Mesendoderm (in vitro differentiated cells): ENCODE results near the gene RBM3.

Experiments used
- DNase-seq: peaks from one replicate; pipeline ENCODE4 v3.0.0; 2013
- H2AK5ac ChIP-seq: 2 replicates; pipeline ENCODE4 v1.6.1; 2013; ENCODE audit warnings: low read length, inconsistent platforms
- H2BK120ac ChIP-seq: 2 replicates; pipeline ENCODE4 v1.6.1; 2013; ENCODE audit warnings: low read depth, mild to moderate bottlenecking, low read length, moderate library complexity, mixed read lengths
- H2BK15ac ChIP-seq: replicated peaks from 2 replicates; pipeline ENCODE4 v1.6.1; 2013; ENCODE audit warnings: low read depth, mild to moderate bottlenecking, moderate library complexity
- H2BK5ac ChIP-seq: 2 replicates; pipeline ENCODE4 v1.6.1; 2013; ENCODE audit warnings: low read length, inconsistent platforms
- H3K18ac ChIP-seq: 2 replicates; pipeline ENCODE4 v1.6.1; 2013; ENCODE audit warnings: mild to moderate bottlenecking, low read length, mixed read lengths
- H3K23ac ChIP-seq: one replicate; pipeline ENCODE4 v1.6.1; 2013; ENCODE audit warnings: low read length
- H3K27ac ChIP-seq: 2 replicates; pipeline ENCODE4 v1.5.1; 2013; ENCODE audit warnings: low read depth, mild to moderate bottlenecking, inconsistent platforms, low read length, moderate library complexity
- H3K27me3 ChIP-seq: 2 replicates; pipeline ENCODE4 v1.6.1; 2013; ENCODE audit warnings: low read length, control low read depth, mild to moderate bottlenecking, inconsistent platforms; ENCODE audit not compliant: insufficient read depth, poor library complexity
- H3K36me3 ChIP-seq: 2 replicates; pipeline ENCODE4 v1.6.1; 2013; ENCODE audit warnings: low read length, inconsistent platforms; ENCODE audit not compliant: control insufficient read depth, insufficient read depth
- H3K4ac ChIP-seq: one replicate; pipeline ENCODE4 v1.6.1; 2013; ENCODE audit warnings: low read depth, mild to moderate bottlenecking, low read length, moderate library complexity
- H3K4me1 ChIP-seq: 2 replicates; pipeline ENCODE4 v1.6.1; 2013; ENCODE audit warnings: low read depth, low read length, inconsistent platforms; ENCODE audit not compliant: control insufficient read depth
- H3K4me2 ChIP-seq: 2 replicates; pipeline ENCODE4 v1.6.1; 2013; ENCODE audit warnings: low read length
- H3K4me3 ChIP-seq: 2 replicates; pipeline ENCODE4 v1.5.1; 2013; ENCODE audit warnings: mild to moderate bottlenecking, low read length
- H3K56ac ChIP-seq: one replicate; pipeline ENCODE4 v1.6.1; 2013; ENCODE audit warnings: low read length
- H3K79me1 ChIP-seq: 2 replicates; pipeline ENCODE4 v1.6.1; 2013; ENCODE audit warnings: low read length, inconsistent platforms
- H3K79me2 ChIP-seq: 2 replicates; pipeline ENCODE4 v1.6.1; 2013; ENCODE audit warnings: mild to moderate bottlenecking, low read length; ENCODE audit not compliant: control insufficient read depth, insufficient read depth
- H3K9ac ChIP-seq: 2 replicates; pipeline ENCODE4 v1.6.1; 2013; ENCODE audit warnings: low read length, inconsistent platforms
- H4K5ac ChIP-seq: one replicate; pipeline ENCODE4 v1.6.1; 2013; ENCODE audit warnings: low read length
- H4K8ac ChIP-seq: one replicate; pipeline ENCODE4 v1.6.1; 2013; ENCODE audit warnings: low read depth, mild to moderate bottlenecking, control low read depth, low read length, moderate library complexity
- WGBS: extraction: QIAGEN DNeasy Blood & Tissue Kit; methylation state at CpG from one replicate; pipeline ENCODE4 v1.1.7; 2013; ENCODE audit warnings: low lambda C conversion rate, missing lambda C conversion rate; ENCODE audit not compliant: insufficient coverage; ENCODE audit errors: extremely low coverage; 5-methylcytosine and 5-hydroxymethylcytosine counted together

RBM3 gene

GRCh38 chrX:48579259-48579658, 5.0 kb downstream of the RBM3 start:
- Histone ChIP-seq H3K56ac (no peak overlapping the region), H3K23ac (no peak overlapping the region), H3K79me2 (peaks cover 18% of the 10 kb centered on the region), H3K36me3 (peaks cover 14% of the 10 kb centered on the region), H3K27ac (no peak overlapping the region), H2BK5ac (no peak overlapping the region), H3K4me1 (peaks cover 4% of the 10 kb centered on the region), H2BK120ac (no peak overlapping the region), H3K4ac (no peak overlapping the region), H4K8ac (no peak overlapping the region), H3K79me1 (peaks cover 2% of the 10 kb centered on the region), H2AK5ac (no peak overlapping the region), H3K27me3 (no peaks in the 10 kb centered on the region), H3K9ac (no peak overlapping the region), H3K4me3 (no peak overlapping the region), H4K5ac (no peak overlapping the region), H2BK15ac (no peak overlapping the region), H3K4me2 (no peak overlapping the region), H3K18ac (no peak overlapping the region)
- no peak for DNase-seq
- no CpG with 5 or more reads among the region's 3 CpGs for WGBS

GRCh38 chrX:48580662-48581061, 6.4 kb downstream of the RBM3 start:
- Histone ChIP-seq H3K27ac (no peak overlapping the region), H2BK15ac (no peak overlapping the region), H3K4ac (no peak overlapping the region), H3K79me2 (peaks cover 10% of the 10 kb centered on the region), H3K9ac (no peak overlapping the region), H2BK5ac (no peak overlapping the region), H3K4me3 (no peak overlapping the region), H2AK5ac (no peak overlapping the region), H3K79me1 (peaks cover 2% of the 10 kb centered on the region), H3K27me3 (no peaks in the 10 kb centered on the region), H4K5ac (no peak overlapping the region), H3K36me3 (peaks cover 12% of the 10 kb centered on the region), H3K56ac (no peak overlapping the region), H3K18ac (no peak overlapping the region), H3K23ac (no peak overlapping the region), H4K8ac (no peak overlapping the region), H2BK120ac (no peak overlapping the region), H3K4me1 (peaks cover 4% of the 10 kb centered on the region), H3K4me2 (no peak overlapping the region)
- no CpG with 5 or more reads among the region's 1 CpG for WGBS
- DNase-seq = peak; percentile 27

GRCh38 chrX:48584698-48585097, 10.4 kb downstream of the RBM3 start:
- H3K79me2 ChIP-seq = no peaks in the 10 kb centered on the region
- WGBS = no CpG with 5 or more reads among the region's 2 CpGs
- no peak overlapping the region for H2AK5ac ChIP-seq
- H3K56ac ChIP-seq = no peak overlapping the region
- no peak overlapping the region for H4K5ac ChIP-seq
- H3K18ac ChIP-seq = no peak overlapping the region
- H2BK120ac ChIP-seq = no peak overlapping the region
- H3K36me3 ChIP-seq = no peaks in the 10 kb centered on the region
- no peak overlapping the region for H3K4me2 ChIP-seq
- H3K4me3 ChIP-seq = no peak overlapping the region
- H3K27me3 ChIP-seq = no peaks in the 10 kb centered on the region
- no peaks in the 10 kb centered on the region for H3K79me1 ChIP-seq
- no peaks in the 10 kb centered on the region for H3K4me1 ChIP-seq
- DNase-seq = no peak
- no peak overlapping the region for H4K8ac ChIP-seq
- no peak overlapping the region for H3K23ac ChIP-seq
- H2BK15ac ChIP-seq = no peak overlapping the region
- no peak overlapping the region for H3K9ac ChIP-seq
- no peak overlapping the region for H2BK5ac ChIP-seq
- no peak overlapping the region for H3K4ac ChIP-seq
- no peak overlapping the region for H3K27ac ChIP-seq

GRCh38 chrX:48589482-48590162, 15.3 kb downstream of the RBM3 start:
- H3K4me2 ChIP-seq = no peak overlapping the region
- no peak overlapping the region for H3K27ac ChIP-seq
- H3K9ac ChIP-seq = no peak overlapping the region
- no peak overlapping the region for H2BK120ac ChIP-seq
- no peak overlapping the region for H3K4ac ChIP-seq
- no peak overlapping the region for H3K4me3 ChIP-seq
- no peak overlapping the region for H3K23ac ChIP-seq
- no peak overlapping the region for H4K5ac ChIP-seq
- no peak overlapping the region for H2BK15ac ChIP-seq
- no peaks in the 10 kb centered on the region for H3K79me1 ChIP-seq
- H3K36me3 ChIP-seq = no peaks in the 10 kb centered on the region
- H3K56ac ChIP-seq = no peak overlapping the region
- no peak overlapping the region for H4K8ac ChIP-seq
- no peak overlapping the region for H3K18ac ChIP-seq
- no peaks in the 10 kb centered on the region for H3K79me2 ChIP-seq
- WGBS = no CpG with 5 or more reads among the region's 13 CpGs
- DNase-seq = no peak
- no peaks in the 10 kb centered on the region for H3K27me3 ChIP-seq
- H2BK5ac ChIP-seq = no peak overlapping the region
- no peaks in the 10 kb centered on the region for H3K4me1 ChIP-seq
- H2AK5ac ChIP-seq = no peak overlapping the region

GRCh38 chrX:48590203-48591103, 16.2 kb downstream of the RBM3 start:
- no peak overlapping the region for H3K4ac ChIP-seq
- H3K27ac ChIP-seq = no peak overlapping the region

More at GRCh38 chrX:48590203-48591103, 16.2 kb downstream of the RBM3 start:
- H3K18ac ChIP-seq = no peak overlapping the region
- H3K79me1 ChIP-seq = no peaks in the 10 kb centered on the region
- H2BK120ac ChIP-seq = no peak overlapping the region
- H2AK5ac ChIP-seq = no peak overlapping the region
- no peaks in the 10 kb centered on the region for H3K79me2 ChIP-seq
- H3K4me1 ChIP-seq = no peaks in the 10 kb centered on the region
- H2BK5ac ChIP-seq = no peak overlapping the region
- H3K23ac ChIP-seq = no peak overlapping the region
- no peaks in the 10 kb centered on the region for H3K27me3 ChIP-seq
- no peak overlapping the region for H4K5ac ChIP-seq
- no peak overlapping the region for H2BK15ac ChIP-seq
- no peak overlapping the region for H3K9ac ChIP-seq
- H3K56ac ChIP-seq = no peak overlapping the region
- H4K8ac ChIP-seq = no peak overlapping the region
- WGBS = no CpG with 5 or more reads among the region's 21 CpGs
- no peak overlapping the region for H3K4me2 ChIP-seq
- no peaks in the 10 kb centered on the region for H3K36me3 ChIP-seq
- no peak for DNase-seq
- no peak overlapping the region for H3K4me3 ChIP-seq
